ENCODE results near the gene PLA2G6. TPM values are rescaled to one million over a fixed set of nuclear protein-coding genes. Genes with fewer than 3 reads are reported as not detected.

Gene PLA2G6
- total and polyA plus RNA-seq, 9 donors: 16.4 to 68.4 (median 39.4) TPM

GRCh38 chr22:38073150-38074130 is 108.2 kb downstream of the PLA2G6 start:
- 91 to 96% (median 93%) methylated on average over 28 of the region's 28 CpGs for WGBS, 3 donors
- H3K27ac ChIP-seq: no peak overlapping the region
- no peak overlapping the region for H3K4me3 ChIP-seq
- peaks cover 2% of the 10 kb centered on the region for H3K36me3 ChIP-seq
- TF ChIP-seq EP300 (IDR thresholded peaks at IDR 0.05): no peak
- TF ChIP-seq POLR2A (IDR thresholded peaks at IDR 0.05): no peak
- no peak for TF ChIP-seq CTCF (IDR thresholded peaks at IDR 0.05)
- H3K9me3 ChIP-seq: no peaks in the 10 kb centered on the region
- no peaks in the 10 kb centered on the region for H3K27me3 ChIP-seq
- no peak for DNase-seq
- no peaks in the 10 kb centered on the region for H3K4me1 ChIP-seq (ENCODE audit: insufficient read depth)
- intact Hi-C loops (cut with DNase I): loop anchor here in 1 of 4 donors (10.0 kb wide), 1 partner anchor 171 kb away; no protein-coding TSS in a partner anchor

- no peaks in the 10 kb centered on the region for H3K27me3 ChIP-seq
- no peak overlapping the region for H3K27ac ChIP-seq
- intact Hi-C loops (cut with DNase I): loop anchor here in 1 of 4 donors (10.0 kb wide), 1 partner anchor 172 kb away; no protein-coding TSS in a partner anchor
- H3K36me3 ChIP-seq: peaks cover 2% of the 10 kb centered on the region
- no peak for DNase-seq
- 92 to 95% (median 94%) methylated on average over 25 of the region's 25 CpGs for WGBS, 3 donors
- no peak overlapping the region for H3K4me3 ChIP-seq
- H3K4me1 ChIP-seq (ENCODE audit: insufficient read depth): no peaks in the 10 kb centered on the region
- H3K9me3 ChIP-seq: no peaks in the 10 kb centered on the region
- TF ChIP-seq CTCF (IDR thresholded peaks at IDR 0.05): no peak
- TF ChIP-seq POLR2A (IDR thresholded peaks at IDR 0.05): no peak
- no peak for TF ChIP-seq EP300 (IDR thresholded peaks at IDR 0.05)
These were observed 109.1 kb downstream of the PLA2G6 start for GRCh38 chr22:38072322-38073149.

GRCh38 chr22:38071421-38072321 is 110.0 kb downstream of the PLA2G6 start:
- no peak overlapping the region for H3K4me3 ChIP-seq
- H3K27ac ChIP-seq: no peak overlapping the region
- H3K4me1 ChIP-seq (ENCODE audit: insufficient read depth): no peaks in the 10 kb centered on the region
- H3K27me3 ChIP-seq: no peaks in the 10 kb centered on the region
- intact Hi-C loops (cut with DNase I): loop anchor here in 1 of 4 donors (10.0 kb wide), 1 partner anchor 173 kb away; no protein-coding TSS in a partner anchor
- WGBS, 3 donors: 85 to 91% (median 88%) methylated on average over 21 to 22 of the region's 22 CpGs
- peaks cover 2% of the 10 kb centered on the region for H3K36me3 ChIP-seq
- no peak for DNase-seq
- H3K9me3 ChIP-seq: no peaks in the 10 kb centered on the region
- TF ChIP-seq POLR2A (IDR thresholded peaks at IDR 0.05) (no peak), CTCF (IDR thresholded peaks at IDR 0.05) (no peak), EP300 (IDR thresholded peaks at IDR 0.05) (no peak)

All from ovary (tissue), 9 donors.